Peyer's patch (tissue), 4 donors: Measurements from ENCODE around the gene UGT1A9. TPM values are rescaled to one million over a fixed set of nuclear protein-coding genes. Genes with fewer than 3 reads are reported as not detected.

Source experiments
- DNase-seq, 3 donors: peaks; one replicate each; pipeline ENCODE4 v3.0.0-alpha.2; 2017 to 2019
- H3K27ac ChIP-seq, 4 donors: fragments of 200-600 bp; sonication (generic); one replicate each; pipeline ENCODE4 v1.5.1; 2016 to 2019
- H3K27me3 ChIP-seq, 2 donors: fragments of 200-600 bp; sonication (generic); one replicate each; pipeline ENCODE4 v1.5.1; 2019
- H3K36me3 ChIP-seq, 3 donors: fragments of 200-600 bp; sonication (generic); one replicate each; pipeline ENCODE4 v1.5.1; 2016 to 2019
- H3K4me1 ChIP-seq, 4 donors: fragments of 200-600 bp; sonication (generic); one replicate each; pipeline ENCODE4 v1.5.1; 2016 to 2019
- H3K4me3 ChIP-seq, 4 donors: fragments of 200-600 bp; sonication (generic); 1 replicate in 3 of 4; 2 replicates in 1 of 4; pipeline ENCODE4 v1.5.1; 2016 to 2019; ENCODE audit warnings: mild to moderate bottlenecking in 1 of 4
- H3K9me3 ChIP-seq, 4 donors: fragments of 200-600 bp; sonication (generic); one replicate each; pipeline ENCODE4 v1.5.1; 2016 to 2019; ENCODE audit warnings: mild to moderate bottlenecking in 1 of 4
- POLR2A ChIP-seq, 2 donors: fragments of 450-650 bp; IDR thresholded peaks; one replicate each; pipeline ENCODE4 v1.5.1; 2017; ENCODE audit warnings: antibody characterized with exemption in 2 of 2, mild to moderate bottlenecking in 2 of 2, moderate library complexity in 2 of 2
- total RNA-seq, 4 donors: library from RNA; depleted of rRNA; stranded (reverse); fragments of >200 nt; gene quantifications; one replicate each; pipeline ENCODE4 v1.1.0, GENCODE V29; 2016
- TF ChIP-seq, protein P1 (sequence below), 6 experiments: fragments of 450-650 bp in 4 of 6; fragments of 200-600 bp in 2 of 6; sonication (generic) in 1 of 6; IDR thresholded peaks; one replicate each; pipeline ENCODE4 v1.5.1; 2017 to 2019; ENCODE audit warnings: antibody characterized with exemption in 6 of 6, mild to moderate bottlenecking in 3 of 6, moderate library complexity in 1 of 6

The UGT1A9 gene
- total RNA-seq, 4 donors from 2014 or later: 4.1 to 17.3 (median 14.1) TPM

DNA sequence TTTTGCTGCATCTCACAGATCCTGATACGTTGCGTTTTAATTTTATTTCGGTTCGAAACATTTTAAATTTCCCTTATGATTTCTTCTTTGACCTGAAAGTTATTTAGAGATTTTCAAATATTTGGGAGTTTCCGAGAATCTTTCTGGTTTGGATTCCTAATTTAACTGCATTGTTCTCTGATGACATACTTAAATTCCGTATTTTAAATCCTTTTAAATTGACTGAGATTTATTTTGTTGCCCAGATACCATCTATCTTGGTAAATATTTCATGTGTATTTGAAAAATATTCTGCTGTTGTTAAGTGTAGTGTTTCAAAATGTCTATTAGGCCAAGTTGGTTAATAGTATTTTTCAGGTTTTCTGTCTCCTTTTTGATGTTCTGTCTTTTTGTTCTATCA, 144.2 kb downstream of the UGT1A9 start:
- Histone ChIP-seq H3K9me3 (no peaks in the 10 kb centered on the region), H3K4me3 (no peak overlapping the region), H3K27ac (no peak overlapping the region), H3K4me1 (no peaks in the 10 kb centered on the region), H3K27me3 (no peaks in the 10 kb centered on the region), H3K36me3 (no peaks in the 10 kb centered on the region)
- TF ChIP-seq, protein P1, sequence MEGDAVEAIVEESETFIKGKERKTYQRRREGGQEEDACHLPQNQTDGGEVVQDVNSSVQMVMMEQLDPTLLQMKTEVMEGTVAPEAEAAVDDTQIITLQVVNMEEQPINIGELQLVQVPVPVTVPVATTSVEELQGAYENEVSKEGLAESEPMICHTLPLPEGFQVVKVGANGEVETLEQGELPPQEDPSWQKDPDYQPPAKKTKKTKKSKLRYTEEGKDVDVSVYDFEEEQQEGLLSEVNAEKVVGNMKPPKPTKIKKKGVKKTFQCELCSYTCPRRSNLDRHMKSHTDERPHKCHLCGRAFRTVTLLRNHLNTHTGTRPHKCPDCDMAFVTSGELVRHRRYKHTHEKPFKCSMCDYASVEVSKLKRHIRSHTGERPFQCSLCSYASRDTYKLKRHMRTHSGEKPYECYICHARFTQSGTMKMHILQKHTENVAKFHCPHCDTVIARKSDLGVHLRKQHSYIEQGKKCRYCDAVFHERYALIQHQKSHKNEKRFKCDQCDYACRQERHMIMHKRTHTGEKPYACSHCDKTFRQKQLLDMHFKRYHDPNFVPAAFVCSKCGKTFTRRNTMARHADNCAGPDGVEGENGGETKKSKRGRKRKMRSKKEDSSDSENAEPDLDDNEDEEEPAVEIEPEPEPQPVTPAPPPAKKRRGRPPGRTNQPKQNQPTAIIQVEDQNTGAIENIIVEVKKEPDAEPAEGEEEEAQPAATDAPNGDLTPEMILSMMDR (IDR thresholded peaks at IDR 0.05): no peak
- no peak for TF ChIP-seq POLR2A (IDR thresholded peaks at IDR 0.05)
- DNase-seq: no peak

DNA sequence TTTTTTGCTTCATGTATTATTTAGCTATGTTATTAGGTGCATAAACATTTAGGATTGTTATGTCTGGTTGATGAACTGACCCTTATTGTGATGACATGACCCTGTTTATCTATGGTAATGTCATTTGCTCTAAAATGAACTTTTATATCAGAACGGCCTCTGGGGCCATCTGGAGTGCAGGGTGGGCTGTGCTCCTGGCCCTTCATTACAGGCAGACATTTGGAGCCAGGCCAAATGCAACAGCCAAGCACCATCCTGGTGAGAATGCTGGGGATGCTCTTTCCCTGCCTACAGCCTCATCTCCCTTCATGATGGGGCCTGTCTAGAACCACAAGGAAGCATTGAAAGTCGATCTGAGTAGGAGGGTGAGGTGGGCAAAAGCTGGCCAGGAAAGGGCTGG, 144.6 kb downstream of the UGT1A9 start:
- Histone ChIP-seq H3K27me3 (no peaks in the 10 kb centered on the region), H3K9me3 (no peaks in the 10 kb centered on the region), H3K36me3 (no peaks in the 10 kb centered on the region), H3K4me3 (no peak overlapping the region), H3K4me1 (no peaks in the 10 kb centered on the region), H3K27ac (no peak overlapping the region)
- peak in 1 of 3 donors; percentile 21 for DNase-seq
- no peak for TF ChIP-seq POLR2A (IDR thresholded peaks at IDR 0.05)
- TF ChIP-seq, protein P1 (IDR thresholded peaks at IDR 0.05): no peak

DNA sequence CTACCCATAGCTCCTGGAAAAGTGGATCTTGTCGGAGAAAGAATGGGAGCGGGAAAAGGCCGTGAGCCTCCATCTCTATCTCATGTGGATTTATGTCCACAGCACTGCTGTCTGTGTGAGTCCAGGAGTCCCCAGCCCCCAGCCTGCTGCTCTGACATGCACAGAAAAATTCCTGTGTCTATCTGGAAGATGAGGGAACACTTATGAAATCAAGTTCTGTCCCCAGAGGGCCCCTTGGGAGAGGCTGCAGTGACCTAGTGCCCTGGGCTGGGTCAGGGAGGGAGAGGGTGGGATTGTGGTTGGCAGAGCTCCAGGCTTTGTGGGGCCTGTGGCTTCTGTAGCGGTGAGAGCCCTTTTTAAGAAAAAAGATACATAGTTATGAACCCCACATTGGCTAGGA, 145.1 kb downstream of the UGT1A9 start:
- no peaks in the 10 kb centered on the region for H3K27me3 ChIP-seq
- H3K4me3 ChIP-seq: no peak overlapping the region
- TF ChIP-seq POLR2A (IDR thresholded peaks at IDR 0.05): no peak
- TF ChIP-seq, protein P1 (IDR thresholded peaks at IDR 0.05): no peak
- peak in 2 of 3 donors; percentile 9 to 23 for DNase-seq
- no peaks in the 10 kb centered on the region for H3K4me1 ChIP-seq
- H3K9me3 ChIP-seq: no peaks in the 10 kb centered on the region
- no peak overlapping the region for H3K27ac ChIP-seq
- no peaks in the 10 kb centered on the region for H3K36me3 ChIP-seq

DNA sequence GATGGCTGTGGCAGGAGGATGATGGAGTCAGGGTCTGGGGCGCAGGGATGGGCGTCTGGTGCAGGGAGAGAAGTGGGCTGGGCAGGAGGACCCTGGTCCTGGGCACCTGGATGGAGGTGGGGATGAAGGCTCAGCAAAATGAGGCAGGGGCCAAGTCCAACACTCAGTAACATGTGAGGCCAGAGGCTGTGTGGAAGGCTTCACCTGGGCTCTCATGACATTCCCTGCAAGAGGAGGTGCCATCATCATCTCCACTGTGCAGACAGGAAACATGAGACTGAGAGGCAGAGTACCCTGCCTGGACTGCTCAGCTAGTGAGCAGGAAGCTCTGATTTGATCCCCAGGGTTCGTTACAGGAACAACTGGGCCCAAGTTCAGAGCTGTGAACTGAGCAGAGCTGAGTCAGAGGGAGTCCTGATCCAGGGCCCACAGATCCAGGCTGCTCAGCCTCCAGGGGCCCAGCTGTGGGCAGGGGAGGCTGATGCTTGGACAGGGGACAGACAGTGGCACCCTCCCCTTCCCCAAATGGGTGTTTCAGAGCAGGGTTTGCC, 145.7 kb downstream of the UGT1A9 start:
- peak in 2 of 3 donors; percentile 25 to 43 for DNase-seq
- Histone ChIP-seq H3K36me3 (no peaks in the 10 kb centered on the region), H3K27ac (no peak overlapping the region), H3K27me3 (no peaks in the 10 kb centered on the region), H3K4me3 (no peak overlapping the region), H3K9me3 (no peaks in the 10 kb centered on the region), H3K4me1 (no peaks in the 10 kb centered on the region)
- no peak for TF ChIP-seq POLR2A (IDR thresholded peaks at IDR 0.05)
- TF ChIP-seq, protein P1 (IDR thresholded peaks at IDR 0.05): no peak

DNA sequence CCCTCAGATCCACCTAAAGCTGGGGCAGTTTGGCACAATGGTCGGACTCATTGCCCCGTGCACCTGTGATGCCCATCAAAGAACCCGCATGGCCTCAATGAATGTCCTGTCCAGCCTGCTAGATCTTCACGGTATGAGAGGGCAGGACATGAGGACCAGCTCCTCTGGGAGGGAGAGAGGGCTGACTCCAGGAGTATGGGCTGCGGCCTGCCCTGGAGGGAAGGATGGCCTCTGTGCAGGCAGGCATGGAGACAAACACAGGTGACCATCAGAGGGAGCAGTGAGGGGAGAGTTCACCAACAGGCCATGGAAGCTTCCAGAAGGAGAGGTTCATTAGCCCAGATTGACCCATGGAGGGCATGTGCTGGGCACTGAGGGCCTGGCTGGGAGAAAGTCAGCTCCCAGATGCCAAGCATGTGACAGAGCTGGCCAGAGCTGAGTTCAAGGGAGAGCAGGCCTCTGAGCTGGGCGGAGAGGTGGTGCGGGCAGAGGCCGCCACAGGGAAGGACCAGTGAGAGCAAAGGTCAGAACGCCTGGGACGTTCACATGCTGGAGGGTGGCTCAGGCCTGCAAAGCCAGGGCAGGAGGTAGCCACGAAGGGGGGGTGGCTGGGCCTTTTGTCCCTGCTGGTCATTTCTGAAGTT, 146.4 kb downstream of the UGT1A9 start:
- Histone ChIP-seq H3K27ac (no peak overlapping the region), H3K36me3 (no peaks in the 10 kb centered on the region), H3K4me3 (no peak overlapping the region), H3K4me1 (no peaks in the 10 kb centered on the region), H3K9me3 (no peaks in the 10 kb centered on the region), H3K27me3 (no peaks in the 10 kb centered on the region)
- no peak for TF ChIP-seq POLR2A (IDR thresholded peaks at IDR 0.05)
- TF ChIP-seq, protein P1 (IDR thresholded peaks at IDR 0.05): no peak
- DNase-seq: peak in 2 of 3 donors; percentile 52 to 57
